GM12874 (cell line): ENCODE measurements around the gene GTF2IRD1.

Source experiments
- CTCF ChIP-seq: IDR thresholded peaks from 2 replicates; pipeline ENCODE4 v1.5.1; 2011; ENCODE audit warnings: low read depth, mild to moderate bottlenecking, control low read depth, low read length, moderate library complexity; ENCODE audit not compliant: insufficient read depth

The GTF2IRD1 gene

GRCh38 chr7:74496272-74496671 lies 42.6 kb downstream of the GTF2IRD1 start:
- TF ChIP-seq CTCF: no peak

GRCh38 chr7:74498354-74498753 lies 44.6 kb downstream of the GTF2IRD1 start:
- no peak for TF ChIP-seq CTCF

- TF ChIP-seq CTCF: no peak
Observed at GRCh38 chr7:74498996-74499834, 45.5 kb downstream of the GTF2IRD1 start.

GRCh38 chr7:74499835-74500388 lies 46.2 kb downstream of the GTF2IRD1 start:
- no peak for TF ChIP-seq CTCF

GRCh38 chr7:74501298-74501697 lies 47.6 kb downstream of the GTF2IRD1 start:
- TF ChIP-seq CTCF: no peak

- TF ChIP-seq CTCF: no peak
Observed at GRCh38 chr7:74502216-74502891, 48.6 kb downstream of the GTF2IRD1 start.

- TF ChIP-seq CTCF: no peak
Observed at GRCh38 chr7:74503061-74503460, 49.4 kb downstream of the GTF2IRD1 start.
